Caki2 (cell line): ENCODE results near the gene TSC22D3. TPM values are rescaled to one million over a fixed set of nuclear protein-coding genes. Genes with fewer than 3 reads are reported as not detected.

ENCODE experiments used
- DNase-seq: peaks from one replicate; pipeline ENCODE4 v3.0.0-alpha.2; 2015; ENCODE audit warnings: low read depth
- in situ Hi-C: cut with HindIII; loops from 2 replicates; pipeline ENCODE4 v1.10.0; 2016; ENCODE audit warnings: low sequenced_read_pairs, low pct_unique_long_range_greater_than_20kb, mixed read lengths
- total RNA-seq: library from RNA; depleted of rRNA; stranded (reverse); fragments of >200 nt; shearing (Covaris generic); gene quantifications from 2 replicates; pipeline ENCODE4 v1.2.3, GENCODE V29; 2014; ENCODE audit warnings: low replicate concordance

TSC22D3 gene
- total RNA-seq, 1 experiment from 2014 or later = 37.9 TPM

DNA sequence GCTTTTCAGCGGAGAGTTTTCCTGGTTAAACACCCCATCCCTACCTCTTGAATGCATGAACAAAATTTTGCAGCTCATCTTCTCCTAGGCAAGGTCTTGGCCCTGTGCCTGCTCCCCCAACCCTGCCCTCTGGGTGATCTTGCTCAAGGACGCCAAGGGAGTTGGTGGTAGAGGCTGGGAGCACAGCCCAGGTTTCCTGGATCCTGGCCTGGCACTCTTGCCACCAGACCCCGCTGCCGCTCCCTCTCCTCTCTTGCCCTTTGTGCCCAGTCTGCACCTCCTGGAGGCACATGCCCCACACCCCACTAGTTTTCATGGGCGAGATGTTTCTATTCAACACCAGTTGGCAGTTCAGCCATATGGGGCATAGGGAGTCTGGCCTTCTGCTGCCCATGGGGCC lies 37.3 kb downstream of the TSC22D3 start:
- in situ Hi-C loops = no loop called here
- DNase-seq = no peak

DNA sequence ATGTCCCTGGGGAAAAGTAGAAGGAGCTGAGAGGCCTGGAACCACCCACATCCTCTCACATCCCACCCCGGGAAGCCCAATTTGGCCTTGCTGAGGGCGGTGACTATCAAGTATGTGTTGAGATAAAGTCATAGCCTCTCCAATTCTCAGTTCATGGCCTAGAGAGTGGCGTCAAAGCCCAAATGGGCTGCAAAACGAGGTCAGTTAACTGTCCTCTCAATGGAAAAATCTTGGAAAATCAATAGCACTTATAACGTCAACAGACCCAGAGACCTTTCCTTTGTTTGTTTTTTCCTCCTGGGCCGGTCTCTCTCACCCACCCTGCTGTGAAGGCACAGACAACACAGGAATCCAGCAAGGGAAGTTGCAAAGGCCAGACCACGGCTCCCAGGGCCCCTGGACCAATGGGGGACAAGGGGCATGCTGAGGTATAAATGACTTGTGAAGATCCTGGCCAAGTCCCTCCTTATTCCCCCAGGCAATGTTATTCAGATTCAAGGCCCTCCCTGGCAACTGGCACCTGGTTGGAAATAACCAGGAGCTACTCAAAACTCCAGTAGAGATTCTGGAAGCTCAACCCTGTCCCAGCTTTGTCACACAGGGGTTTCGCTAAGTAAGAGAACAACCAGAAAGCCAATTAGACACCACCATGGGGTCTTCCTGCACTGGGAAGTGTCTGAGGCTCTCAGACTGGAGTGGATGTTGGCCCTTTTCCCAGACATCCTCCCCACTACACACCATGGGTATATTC lies 38.6 kb downstream of the TSC22D3 start:
- in situ Hi-C loops = no loop called here
- DNase-seq = no peak

DNA sequence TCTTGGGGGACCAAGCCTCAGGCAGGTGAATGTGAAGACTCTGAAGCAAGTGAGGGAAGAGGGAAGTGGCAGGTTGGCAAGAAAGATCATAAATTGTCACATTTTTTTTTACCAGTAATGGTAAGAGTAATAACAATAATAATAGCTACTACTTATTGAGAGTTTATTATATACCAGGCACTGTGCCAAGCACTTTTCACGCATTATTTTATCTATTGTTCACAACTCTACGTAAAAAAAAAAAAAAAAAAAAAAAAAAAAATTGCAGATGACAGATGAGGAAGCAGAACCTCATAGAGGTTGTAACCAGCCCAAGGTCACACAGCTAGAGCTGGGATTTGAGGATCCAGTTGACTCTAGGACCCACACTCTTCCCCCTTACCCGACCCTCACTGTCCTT lies 40.9 kb downstream of the TSC22D3 start:
- in situ Hi-C loops = no loop called here
- DNase-seq = no peak

DNA sequence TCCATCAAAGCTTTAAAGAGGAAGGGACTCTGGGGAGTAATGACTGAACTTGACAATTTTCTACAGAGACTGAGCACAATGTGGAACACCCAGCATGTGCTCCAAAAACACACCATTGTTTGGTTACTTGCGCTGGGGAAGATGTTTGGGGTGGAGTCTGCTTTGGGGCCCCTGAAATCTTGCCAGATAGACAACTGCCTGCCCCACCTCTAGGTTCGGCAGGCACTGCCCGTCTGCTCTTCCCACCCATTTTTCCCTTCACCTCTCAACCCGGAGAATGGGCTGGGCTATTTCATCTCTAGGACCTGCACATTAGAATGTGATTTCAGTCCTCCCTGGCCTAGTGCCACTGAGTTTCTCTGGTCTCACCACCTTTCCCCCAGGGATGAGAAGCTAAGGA lies 41.9 kb downstream of the TSC22D3 start:
- in situ Hi-C loops = no loop called here
- DNase-seq = no peak

DNA sequence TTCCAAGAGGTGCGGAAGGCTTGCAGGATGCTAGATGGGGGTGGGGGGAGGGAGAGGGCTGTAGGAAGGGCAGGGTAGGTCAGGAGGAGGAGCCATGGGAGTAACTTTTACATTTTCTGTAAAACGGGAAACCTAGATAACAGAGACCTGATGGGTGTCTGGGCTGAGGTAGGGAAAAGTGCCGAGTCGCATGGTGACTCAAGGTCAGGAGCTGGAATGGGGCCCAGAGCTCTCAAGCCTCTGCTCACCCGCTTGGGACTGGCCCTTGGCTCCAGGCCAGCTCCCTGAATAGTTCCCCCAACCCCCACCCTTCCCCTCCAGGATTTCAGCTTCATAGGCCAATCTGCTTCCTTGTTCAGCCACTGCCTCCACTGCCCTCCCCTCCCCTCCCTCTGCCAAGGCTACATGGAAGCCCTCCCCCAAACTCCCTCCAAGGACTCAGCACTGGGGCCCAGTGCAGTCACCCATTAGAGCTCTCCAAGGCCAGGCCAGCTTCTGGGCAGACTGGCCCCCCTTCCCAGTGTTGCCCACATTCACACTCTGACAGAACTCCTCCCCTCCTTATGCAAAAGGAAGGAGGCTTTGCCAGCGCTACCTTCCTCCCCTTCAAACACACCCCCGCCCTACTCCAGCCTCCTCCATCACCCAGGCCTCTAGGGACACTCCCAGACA lies 43.6 kb downstream of the TSC22D3 start:
- in situ Hi-C loops = no loop called here
- DNase-seq = peak; percentile 97

DNA sequence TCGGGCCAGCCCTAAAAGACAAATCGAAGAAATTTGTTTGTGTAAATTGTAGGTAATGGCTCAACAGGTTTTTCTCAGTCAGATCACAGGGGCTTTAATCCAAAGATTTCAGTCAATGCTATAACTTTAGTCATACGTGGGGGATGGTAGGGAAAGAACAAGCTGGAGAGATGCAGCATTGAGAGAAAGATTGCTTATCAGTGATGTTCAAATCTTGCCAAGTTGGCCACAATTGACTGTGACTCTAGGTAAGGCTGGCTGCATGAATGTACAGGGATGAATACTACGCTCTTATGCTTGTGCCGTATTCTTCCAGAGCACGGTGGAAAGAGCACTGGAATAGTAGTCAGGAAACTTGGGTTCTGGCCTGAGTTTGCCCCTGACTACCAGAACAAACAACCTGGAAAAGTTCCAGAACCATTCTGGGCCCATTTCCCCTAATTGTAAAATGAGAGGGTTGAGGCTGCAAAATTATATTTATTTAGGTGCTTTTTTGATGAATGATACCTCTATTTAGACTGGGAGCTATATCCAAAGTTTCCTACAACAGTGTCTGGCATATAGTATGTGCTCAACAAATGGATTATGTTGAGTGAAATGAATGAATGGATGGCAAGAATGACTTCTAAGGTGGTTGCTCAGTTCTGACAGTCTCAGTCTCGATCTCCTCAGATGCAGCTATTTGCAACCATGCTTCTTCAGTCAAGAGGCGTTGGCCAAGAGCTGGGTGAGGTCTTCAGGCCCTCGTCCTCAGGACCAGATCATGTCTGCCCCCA lies 44.4 kb downstream of the TSC22D3 start:
- no peak for DNase-seq
- in situ Hi-C loops = no loop called here

DNA sequence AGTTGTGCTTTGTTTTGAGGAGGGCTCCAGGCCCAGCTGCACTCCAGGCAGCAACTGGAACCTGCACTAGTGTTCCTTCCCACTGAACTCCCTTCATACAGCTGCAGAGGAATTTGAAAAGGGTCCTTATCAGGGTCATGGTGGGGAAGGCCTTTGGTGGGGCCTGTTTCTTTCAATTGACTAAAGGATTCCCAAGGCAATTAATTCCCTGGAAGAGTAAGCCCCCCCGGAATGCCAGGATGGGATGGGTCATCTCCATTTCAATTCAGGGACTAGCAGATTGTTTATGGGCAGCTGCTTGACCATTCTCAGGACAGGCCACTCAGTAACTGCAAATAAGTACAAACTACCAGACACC lies 45.3 kb downstream of the TSC22D3 start:
- in situ Hi-C loops = no loop called here
- no peak for DNase-seq

DNA sequence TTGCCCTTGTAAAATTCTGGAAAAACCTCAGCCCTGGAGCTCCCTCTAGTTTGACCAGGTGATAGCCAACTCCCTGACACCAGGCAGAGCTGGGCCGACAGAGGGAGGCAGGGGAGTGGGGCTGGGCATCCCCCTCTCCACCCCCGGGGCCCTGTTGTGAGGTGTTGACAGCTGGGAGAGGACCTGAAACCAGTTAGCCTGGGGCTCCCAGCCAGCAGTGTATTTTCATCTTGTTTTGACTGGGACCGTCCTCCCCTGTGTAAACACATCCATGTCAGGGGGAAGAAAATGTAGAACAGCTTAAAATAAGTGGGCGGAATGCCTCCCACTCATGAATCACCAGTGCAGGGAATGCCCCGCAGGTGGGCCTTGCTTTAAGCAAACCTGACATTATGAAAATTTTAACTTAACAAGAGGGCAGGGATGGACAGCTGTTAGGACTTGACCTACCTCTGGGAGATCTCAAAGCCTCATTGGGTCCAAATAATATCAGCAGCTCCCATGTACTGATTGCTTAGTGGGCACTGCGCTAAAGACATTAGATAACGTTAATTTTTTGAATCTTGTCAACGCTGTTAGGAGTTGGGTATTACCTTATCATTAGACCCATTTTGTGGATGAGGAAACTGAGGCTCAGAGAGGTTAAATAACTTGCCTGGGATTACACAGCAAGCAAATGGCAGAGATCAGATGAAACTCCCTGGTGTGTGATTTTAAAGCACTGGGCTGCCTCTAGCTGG lies 45.9 kb downstream of the TSC22D3 start:
- in situ Hi-C loops = no loop called here
- no peak for DNase-seq

DNA sequence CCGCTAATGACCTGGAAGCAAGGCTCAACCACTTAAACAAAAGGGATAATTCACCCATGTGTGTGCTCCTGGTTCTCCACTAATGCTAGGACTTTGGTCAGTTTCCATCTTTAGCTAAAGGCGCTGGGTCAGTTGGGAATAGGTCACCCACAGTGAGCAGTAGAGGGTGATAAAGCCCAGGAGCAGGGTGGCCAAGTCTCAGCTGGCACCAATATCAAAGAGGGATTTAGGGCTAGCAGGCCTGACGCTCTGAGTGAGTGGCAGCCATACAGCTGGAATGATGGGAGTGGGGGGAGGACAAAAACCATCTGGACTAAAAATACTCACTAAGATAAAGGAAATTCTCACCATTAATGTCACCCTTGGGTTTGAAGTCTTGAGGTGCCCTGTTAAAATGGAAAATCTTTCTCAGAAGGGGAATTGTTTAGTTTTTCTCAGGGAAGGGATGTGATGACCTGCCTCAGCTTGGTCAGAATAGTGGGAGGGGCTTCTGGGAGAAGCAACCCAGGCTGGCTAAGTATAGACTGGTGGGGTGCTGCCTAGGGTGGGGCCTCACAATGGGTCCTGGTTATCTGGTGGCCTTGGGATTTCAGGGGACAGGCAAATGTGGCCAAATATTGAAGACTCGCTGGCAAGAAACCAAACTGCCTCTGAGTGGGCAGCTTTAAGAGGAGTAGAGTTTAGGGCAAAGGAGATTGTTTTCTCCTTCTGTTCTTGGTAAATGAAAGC lies 47.1 kb downstream of the TSC22D3 start:
- in situ Hi-C loops = no loop called here
- DNase-seq = no peak

DNA sequence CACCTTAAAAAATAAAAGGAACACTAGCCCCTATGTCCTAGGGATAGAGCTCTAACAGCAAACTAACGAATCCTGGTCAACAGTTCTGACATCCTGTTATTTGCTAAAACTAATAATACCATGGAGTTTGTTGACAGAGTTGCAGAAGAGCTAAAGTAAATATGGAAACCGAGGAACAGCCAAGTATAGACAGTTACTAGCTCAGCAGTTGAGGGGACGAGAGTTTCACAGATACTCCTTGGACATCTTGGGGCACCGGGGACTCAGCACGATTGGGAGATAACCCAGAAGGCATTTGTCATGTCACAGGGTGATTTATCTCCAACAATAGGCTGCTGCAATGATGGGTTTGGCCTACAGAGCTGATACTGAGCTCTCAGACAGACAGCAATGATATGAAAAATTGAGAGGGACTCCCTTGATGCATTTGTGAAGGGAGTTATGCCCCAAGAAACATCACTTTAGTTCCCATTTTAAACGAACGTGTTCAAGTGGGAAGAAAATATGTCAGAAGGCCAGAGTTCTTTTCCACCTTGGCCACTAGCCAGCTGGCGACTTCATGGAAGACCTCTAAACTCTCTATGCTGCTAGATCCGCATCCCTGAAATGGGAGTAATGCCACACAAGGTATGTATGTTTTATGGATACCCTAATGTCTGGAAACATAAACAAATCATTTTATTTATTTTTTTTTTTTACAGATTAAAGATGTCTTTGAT lies 48.6 kb downstream of the TSC22D3 start:
- in situ Hi-C loops = no loop called here
- DNase-seq = no peak

DNA sequence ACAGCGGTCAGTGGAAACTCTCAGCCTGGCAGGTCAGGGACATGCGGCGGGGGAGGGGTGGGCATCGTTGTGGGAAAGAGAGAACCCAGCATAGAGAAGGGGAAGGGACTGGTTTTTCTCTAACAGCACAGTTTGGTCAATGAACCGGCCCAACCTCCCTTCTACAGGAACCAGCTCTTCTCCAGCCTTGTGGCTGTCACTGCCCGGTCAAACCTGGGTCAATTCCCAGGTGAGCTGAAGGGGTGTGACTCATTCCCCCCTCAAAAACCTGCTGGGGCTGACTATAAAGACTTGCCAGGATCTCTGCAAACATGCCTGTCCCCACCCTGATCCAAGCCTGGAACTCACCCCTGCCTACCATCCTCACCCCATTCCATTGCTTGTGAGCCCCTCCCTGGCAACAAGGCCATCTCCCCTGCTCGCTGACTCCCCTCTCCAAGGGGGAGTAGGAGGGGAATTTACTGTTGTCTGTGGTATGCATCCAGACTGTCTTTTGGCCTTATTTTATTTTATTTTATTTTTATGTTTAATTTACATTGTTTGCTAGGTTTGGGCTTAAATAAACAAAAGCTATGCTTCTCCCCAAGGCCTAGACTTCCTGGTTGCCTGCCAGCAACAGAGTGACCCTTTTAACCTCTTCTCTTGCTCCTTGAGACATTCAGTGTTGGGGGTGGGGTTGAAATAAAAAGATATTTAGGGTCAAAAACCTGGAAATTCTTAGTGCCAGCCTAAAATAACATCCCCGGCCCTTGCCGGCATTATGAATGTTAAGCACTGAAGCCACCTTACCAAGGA lies 49.6 kb downstream of the TSC22D3 start:
- in situ Hi-C loops = no loop called here
- DNase-seq = no peak

DNA sequence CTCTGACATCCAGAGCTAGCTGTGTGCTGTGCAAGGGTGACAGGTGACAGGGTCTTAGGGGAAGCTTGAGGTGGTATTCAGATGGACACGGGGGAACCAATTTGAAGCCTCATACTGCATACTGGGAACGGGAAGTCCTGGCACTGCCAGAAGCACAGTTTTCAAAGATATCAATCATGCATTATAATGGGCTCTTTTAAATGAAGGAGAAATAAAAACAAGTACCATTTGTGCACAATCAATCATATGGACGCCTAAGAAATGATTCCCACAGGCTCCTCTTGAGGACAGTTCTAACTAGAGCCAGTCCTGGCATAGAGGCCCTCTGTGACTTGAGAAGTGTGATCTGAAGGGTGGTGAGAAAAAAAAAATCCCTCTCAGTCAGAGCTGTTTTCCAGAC lies 50.9 kb downstream of the TSC22D3 start:
- no peak for DNase-seq
- in situ Hi-C loops = no loop called here

DNA sequence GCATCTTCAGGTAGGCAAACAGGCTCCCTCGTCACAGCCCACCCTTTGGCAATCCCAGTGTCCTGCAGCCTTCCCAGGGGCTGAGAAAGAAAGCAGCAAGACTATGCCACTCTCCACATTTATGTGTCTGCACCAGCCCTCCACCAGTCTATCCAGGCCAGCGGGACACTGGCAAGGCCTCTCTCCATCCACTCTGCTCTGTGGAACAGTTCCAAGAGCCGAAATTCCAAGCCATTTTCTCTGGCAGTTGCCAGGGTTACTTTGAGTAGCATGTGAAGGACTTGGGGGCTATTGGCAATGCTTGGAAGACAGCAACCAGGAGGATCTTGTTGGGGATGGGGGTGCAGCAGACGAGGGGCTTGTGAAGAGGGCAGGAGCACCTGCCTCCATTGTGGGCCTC lies 52.1 kb downstream of the TSC22D3 start:
- in situ Hi-C loops = no loop called here
- no peak for DNase-seq

DNA sequence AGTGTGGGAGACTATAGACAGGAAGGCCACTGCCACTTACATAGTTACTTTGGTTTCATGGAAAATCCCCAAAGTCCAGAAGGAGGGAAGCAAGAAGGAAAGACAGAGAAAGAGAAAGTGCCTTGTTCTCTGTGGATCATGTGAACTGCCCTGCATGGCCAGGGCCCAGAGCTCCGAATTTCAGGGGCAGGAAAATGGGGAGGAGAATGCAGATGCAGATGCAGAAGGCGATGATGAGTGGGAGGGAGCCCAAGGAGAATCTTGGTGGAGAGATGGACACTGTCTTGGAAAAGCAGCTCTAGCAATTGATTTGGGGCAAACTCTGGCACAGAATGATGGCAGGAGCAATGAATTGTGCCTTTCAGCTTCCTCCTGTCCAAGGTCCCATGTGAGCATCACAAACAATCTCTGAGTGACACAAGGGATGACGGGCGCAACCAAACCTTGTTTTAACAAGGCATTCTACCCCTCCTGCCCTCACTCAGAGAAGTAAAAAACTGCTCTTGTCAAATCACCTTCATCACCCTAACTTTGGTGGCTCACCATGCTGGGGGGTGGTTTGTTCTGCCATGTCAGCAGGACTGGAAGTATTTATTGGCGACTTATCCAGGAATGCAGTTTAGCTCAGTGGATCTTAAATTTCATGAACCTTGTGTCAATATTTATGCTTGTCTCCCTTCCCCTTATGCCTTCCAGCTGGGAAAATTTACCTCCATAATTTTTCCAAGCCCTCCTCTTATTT lies 53.5 kb downstream of the TSC22D3 start:
- in situ Hi-C loops = no loop called here
- DNase-seq = no peak

DNA sequence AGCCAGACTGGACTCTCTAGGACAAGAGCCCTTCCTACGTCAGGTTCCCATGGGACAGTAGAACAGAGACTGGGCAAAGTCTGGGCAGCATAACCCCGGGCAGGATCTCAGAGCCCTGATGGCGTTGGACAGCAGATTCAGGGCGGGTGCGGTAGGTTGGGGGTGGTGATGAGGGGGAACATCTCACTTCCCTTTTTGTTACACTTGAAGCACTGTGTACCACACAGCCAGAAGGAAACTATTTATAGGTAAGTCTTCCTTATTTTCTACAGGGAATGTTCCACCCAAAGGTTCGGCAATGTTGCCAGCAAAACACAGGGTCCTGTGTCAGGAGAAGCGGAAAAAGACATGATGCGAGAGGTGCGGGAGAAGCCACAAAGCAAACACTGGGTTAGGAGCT lies 54.3 kb downstream of the TSC22D3 start:
- in situ Hi-C loops = no loop called here

DNA sequence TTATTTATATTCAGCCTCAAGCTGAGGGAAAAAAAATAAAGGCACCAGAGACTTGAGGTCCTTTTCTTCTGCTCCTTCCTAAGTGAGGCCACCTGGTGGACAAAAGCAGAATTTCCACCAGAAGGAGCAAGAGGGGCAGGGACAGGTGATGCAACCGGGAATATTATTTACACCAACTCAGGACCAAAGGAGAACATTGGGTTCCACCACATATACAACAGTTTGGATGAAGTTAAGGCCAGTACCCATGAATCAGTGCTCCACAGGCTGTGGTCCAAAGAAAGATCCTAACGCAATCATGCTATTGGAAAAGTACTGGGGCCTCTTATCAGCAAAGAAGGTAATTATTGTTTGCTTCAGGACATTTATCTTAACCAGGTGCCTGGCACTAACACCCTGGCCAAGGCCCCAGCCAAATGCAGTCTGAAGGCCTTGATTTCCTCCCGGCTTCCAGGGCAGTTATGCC lies 57.4 kb downstream of the TSC22D3 start:
- in situ Hi-C loops = no loop called here
- peak; percentile 78 for DNase-seq

More for the DNA sequence above, 54.3 kb downstream of the TSC22D3 start:
- DNase-seq = no peak
